Measurements from ENCODE around the gene RAB4A.
"Not testable (repeated sequence)": the region's sequence is repeated elsewhere in the genome, so short reads cannot be mapped to it uniquely, and the experiment has no call there.

- TF ChIP-seq SMC3 (conservative IDR thresholded peaks at IDR 0.05; ENCODE audit: poor library complexity); CTCF (IDR thresholded peaks at IDR 0.05; ENCODE audit: poor library complexity, severe bottlenecking); MXI1 (conservative IDR thresholded peaks at IDR 0.05; ENCODE audit: poor library complexity, severe bottlenecking); POLR2AphosphoS5 (IDR thresholded peaks at IDR 0.05); EZH2 (IDR thresholded peaks at IDR 0.05; ENCODE audit: borderline replicate concordance, insufficient read depth, low read length, poor library complexity, severe bottlenecking); REST (IDR thresholded peaks at IDR 0.05; ENCODE audit: borderline replicate concordance); EP300 (conservative IDR thresholded peaks at IDR 0.05; ENCODE audit: poor library complexity, severe bottlenecking); TAF1 (IDR thresholded peaks at IDR 0.05; ENCODE audit: low read depth): not testable (repeated sequence)
Measured at GRCh38 chr1:229291686-229292085, 20.8 kb downstream of the RAB4A start.

Measured in neural cell (in vitro differentiated cells).